Esophagus squamous epithelium (tissue), 4 donors: ENCODE measurements around the gene CREBL2.

Experiments used
- CTCF ChIP-seq, 6 experiments: fragments of 450-650 bp in 4 of 6; fragments of 200-600 bp in 2 of 6; sonication (generic) in 2 of 6; IDR thresholded peaks; one replicate each; pipeline ENCODE4 v1.5.1; 2016 to 2019; ENCODE audit warnings: antibody characterized with exemption in 6 of 6, mild to moderate bottlenecking in 4 of 6, moderate library complexity in 4 of 6
- POLR2A ChIP-seq, 4 donors: fragments of 450-650 bp; IDR thresholded peaks; one replicate each; pipeline ENCODE4 v1.6.1; 2017; ENCODE audit warnings: antibody characterized with exemption in 4 of 4, mild to moderate bottlenecking in 4 of 4, moderate library complexity in 3 of 4

- TF ChIP-seq CTCF (IDR thresholded peaks at IDR 0.05) = no peak
- no peak for TF ChIP-seq POLR2A (IDR thresholded peaks at IDR 0.05)
These were observed 72.9 kb downstream of the CREBL2 start for GRCh38 chr12:12684375-12685106.
